Activated CD4-positive, alpha-beta memory T cell treated with anti-CD3 and anti-CD28 coated beads, Interleukin-2, amount 10 ng/mL, durations not matched to agents 7 days and 5 days (primary cell): ENCODE measurements around the gene SLC16A10. TPM values are rescaled to one million over a fixed set of nuclear protein-coding genes. Genes with fewer than 3 reads are reported as not detected.

Experiments
- CTCF ChIA-PET: fragments of 350-600 bp; sonication (Branson Sonifier 250); formaldehyde crosslinking; loops from one replicate; lab custom pipeline; 2021; ENCODE audit warnings: antibody characterized with exemption, inconsistent platforms; lab: Charles Lee
- POLR2A ChIA-PET: fragments of 350-600 bp; sonication (Branson Sonifier 250); formaldehyde crosslinking; loops from one replicate; lab custom pipeline; 2021; ENCODE audit warnings: antibody characterized with exemption; lab: Charles Lee
- DNase-seq: peaks from one replicate; pipeline ENCODE4 v3.0.0-alpha.2; 2020
- H3K27ac Mint-ChIP-seq: one replicate; pipeline ENCODE4 v1.8.0; 2021; ENCODE audit warnings: mild to moderate bottlenecking, mixed read lengths
- H3K27me3 Mint-ChIP-seq: one replicate; pipeline ENCODE4 v1.8.0; 2021; ENCODE audit warnings: mixed read lengths
- H3K36me3 Mint-ChIP-seq: one replicate; pipeline ENCODE4 v1.8.0; 2021; ENCODE audit warnings: low read depth, mixed read lengths
- H3K4me1 Mint-ChIP-seq: one replicate; pipeline ENCODE4 v1.8.0; 2021; ENCODE audit warnings: mixed read lengths
- H3K4me3 Mint-ChIP-seq: one replicate; pipeline ENCODE4 v1.8.0; 2021; ENCODE audit warnings: mild to moderate bottlenecking, mixed read lengths
- H3K9me3 Mint-ChIP-seq: one replicate; pipeline ENCODE4 v1.8.0; 2021; ENCODE audit warnings: mixed read lengths
- total RNA-seq, 2 experiments: library from RNA; stranded (reverse); gene quantifications; one replicate each; pipeline ENCODE4 v1.2.3, GENCODE V29; 2021

Gene SLC16A10
- total RNA-seq, 2 experiments from 2014 or later: 1.2 to 1.4 TPM

DNA sequence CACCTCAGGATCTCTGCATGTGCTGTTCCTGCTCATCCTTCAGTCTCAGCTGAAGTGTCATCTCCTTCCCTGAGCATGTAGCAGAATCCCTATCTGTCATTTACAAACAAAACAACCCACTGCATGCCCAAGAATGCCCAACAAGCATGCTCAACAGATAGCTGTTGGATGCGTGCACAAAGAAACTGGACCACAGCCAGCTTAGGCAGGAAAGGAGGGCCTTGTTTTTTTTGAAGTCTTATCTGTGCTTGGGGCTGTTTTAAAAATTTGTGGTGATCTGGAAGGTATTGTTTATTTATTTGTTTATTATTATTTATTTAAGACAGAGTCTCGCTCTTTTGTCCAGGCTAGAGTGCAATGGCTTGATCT lies 18.5 kb upstream of the SLC16A10 start:
- Mint-ChIP-seq H3K27me3 (peaks cover 30% of the 10 kb centered on the region), H3K36me3 (no peaks in the 10 kb centered on the region), H3K27ac (no peak overlapping the region), H3K9me3 (peaks cover 4% of the 10 kb centered on the region), H3K4me3 (no peak overlapping the region), H3K4me1 (no peaks in the 10 kb centered on the region)
- DNase-seq: no peak
- ChIA-PET POLR2A (no interaction called here), CTCF (interaction anchor here (4.5 kb wide), 1 partner anchor 10 kb away, joined by 20 read pairs; no protein-coding TSS in a partner anchor)

GRCh38 chr6:111069382-111070104 lies 17.8 kb upstream of the SLC16A10 start:
- Mint-ChIP-seq H3K4me3 (no peak overlapping the region), H3K27ac (no peak overlapping the region), H3K4me1 (no peaks in the 10 kb centered on the region), H3K27me3 (peaks cover 28% of the 10 kb centered on the region), H3K36me3 (no peaks in the 10 kb centered on the region), H3K9me3 (no peaks in the 10 kb centered on the region)
- ChIA-PET POLR2A (no interaction called here), CTCF (interaction anchor here (4.5 kb wide), 1 partner anchor 11 kb away, joined by 20 read pairs; no protein-coding TSS in a partner anchor)
- DNase-seq: no peak

GRCh38 chr6:111070105-111071005 lies 16.9 kb upstream of the SLC16A10 start:
- POLR2A ChIA-PET: no interaction called here
- CTCF ChIA-PET: interaction anchor here (4.5 kb wide), 1 partner anchor 12 kb away, joined by 20 read pairs; no protein-coding TSS in a partner anchor
- H3K27me3 Mint-ChIP-seq: peaks cover 33% of the 10 kb centered on the region
- no peaks in the 10 kb centered on the region for H3K9me3 Mint-ChIP-seq
- H3K4me3 Mint-ChIP-seq: no peak overlapping the region
- DNase-seq: no peak
- H3K4me1 Mint-ChIP-seq: no peaks in the 10 kb centered on the region
- H3K27ac Mint-ChIP-seq: no peak overlapping the region
- H3K36me3 Mint-ChIP-seq: no peaks in the 10 kb centered on the region

GRCh38 chr6:111072801-111073360 lies 14.4 kb upstream of the SLC16A10 start:
- DNase-seq: no peak
- H3K9me3 Mint-ChIP-seq: no peaks in the 10 kb centered on the region
- ChIA-PET CTCF (interaction anchor here (0.6 kb wide), 1 partner anchor 15 kb away, joined by 3 read pairs; no protein-coding TSS in a partner anchor), POLR2A (no interaction called here)
- H3K27me3 Mint-ChIP-seq: peaks cover 31% of the 10 kb centered on the region
- H3K36me3 Mint-ChIP-seq: no peaks in the 10 kb centered on the region
- H3K4me3 Mint-ChIP-seq: no peak overlapping the region
- no peaks in the 10 kb centered on the region for H3K4me1 Mint-ChIP-seq
- H3K27ac Mint-ChIP-seq: no peak overlapping the region

- no peak overlapping the region for H3K27ac Mint-ChIP-seq
- DNase-seq: no peak
- H3K27me3 Mint-ChIP-seq: peaks cover 26% of the 10 kb centered on the region
- ChIA-PET POLR2A (no interaction called here), CTCF (no interaction called here)
- no peaks in the 10 kb centered on the region for H3K36me3 Mint-ChIP-seq
- no peaks in the 10 kb centered on the region for H3K4me1 Mint-ChIP-seq
- H3K9me3 Mint-ChIP-seq: no peaks in the 10 kb centered on the region
- no peak overlapping the region for H3K4me3 Mint-ChIP-seq
These were observed 13.0 kb upstream of the SLC16A10 start for GRCh38 chr6:111074311-111074710.

DNA sequence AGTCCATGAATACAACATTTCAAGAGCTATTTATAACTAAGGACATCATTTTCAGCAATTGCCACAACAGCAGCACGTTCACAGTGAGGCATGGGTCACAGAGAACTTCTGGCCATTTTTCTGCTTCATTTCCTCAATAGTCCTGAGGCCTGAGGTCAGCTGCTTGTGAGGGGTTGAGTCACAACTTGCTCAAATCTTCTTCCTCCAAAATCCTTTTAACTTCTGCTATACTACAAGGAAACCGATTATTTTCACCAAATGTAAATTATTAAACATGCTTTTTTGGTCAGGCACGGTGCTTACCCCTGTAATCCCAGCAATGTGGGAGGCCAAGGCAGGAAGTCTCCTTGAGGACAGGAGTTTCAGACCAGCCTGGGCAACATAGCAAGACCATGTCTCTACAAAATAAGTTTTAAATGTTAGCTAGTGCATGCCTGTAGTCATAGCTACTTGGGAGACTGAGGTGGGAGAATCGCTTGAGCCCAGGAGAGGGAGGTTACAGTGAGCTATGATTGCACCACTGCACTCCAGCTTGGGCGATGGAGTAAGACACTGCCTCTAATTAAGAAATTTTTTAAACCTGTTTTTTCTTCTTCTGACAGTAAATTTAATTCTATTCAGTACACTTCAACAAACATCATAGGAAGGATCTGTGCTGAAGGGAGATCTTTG lies 11.1 kb upstream of the SLC16A10 start:
- Mint-ChIP-seq H3K36me3 (no peaks in the 10 kb centered on the region), H3K4me3 (no peak overlapping the region), H3K27me3 (peaks cover 20% of the 10 kb centered on the region), H3K4me1 (no peaks in the 10 kb centered on the region), H3K9me3 (no peaks in the 10 kb centered on the region), H3K27ac (no peak overlapping the region)
- ChIA-PET CTCF (no interaction called here), POLR2A (no interaction called here)
- no peak for DNase-seq

- DNase-seq: no peak
- H3K4me1 Mint-ChIP-seq: no peaks in the 10 kb centered on the region
- ChIA-PET POLR2A (no interaction called here), CTCF (no interaction called here)
- peaks cover 9% of the 10 kb centered on the region for H3K27me3 Mint-ChIP-seq
- H3K27ac Mint-ChIP-seq: no peak overlapping the region
- no peaks in the 10 kb centered on the region for H3K9me3 Mint-ChIP-seq
- H3K36me3 Mint-ChIP-seq: no peaks in the 10 kb centered on the region
- no peak overlapping the region for H3K4me3 Mint-ChIP-seq
These were observed 6.6 kb upstream of the SLC16A10 start for GRCh38 chr6:111080698-111081097.

DNA sequence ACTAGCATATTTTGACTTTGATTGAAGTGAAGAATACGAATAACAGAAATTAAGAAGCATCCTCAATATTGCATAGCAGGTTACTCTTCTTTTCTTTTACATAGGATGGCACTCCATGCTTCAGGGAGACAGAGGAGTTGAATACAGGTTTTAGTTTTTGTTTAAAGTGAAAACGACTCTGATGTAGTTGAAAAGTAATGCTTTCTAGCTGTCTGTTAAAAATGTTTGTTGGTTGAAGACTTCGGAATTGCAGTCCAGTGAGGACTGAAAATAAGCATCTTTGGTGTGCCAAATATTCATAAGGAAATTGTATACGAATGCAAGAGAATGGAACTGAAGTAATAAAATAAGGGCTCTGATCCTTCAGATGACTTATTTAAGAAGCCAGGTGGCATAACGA lies 618 bp upstream of the SLC16A10 start:
- peaks cover 20% of the 10 kb centered on the region for H3K4me1 Mint-ChIP-seq
- no peaks in the 10 kb centered on the region for H3K36me3 Mint-ChIP-seq
- no peak for DNase-seq
- no peak overlapping the region for H3K27ac Mint-ChIP-seq
- peak overlapping the region; percentile 63 for H3K4me3 Mint-ChIP-seq
- peaks cover 43% of the 10 kb centered on the region for H3K27me3 Mint-ChIP-seq
- POLR2A ChIA-PET: no interaction called here
- H3K9me3 Mint-ChIP-seq: no peaks in the 10 kb centered on the region
- CTCF ChIA-PET: no interaction called here

DNA sequence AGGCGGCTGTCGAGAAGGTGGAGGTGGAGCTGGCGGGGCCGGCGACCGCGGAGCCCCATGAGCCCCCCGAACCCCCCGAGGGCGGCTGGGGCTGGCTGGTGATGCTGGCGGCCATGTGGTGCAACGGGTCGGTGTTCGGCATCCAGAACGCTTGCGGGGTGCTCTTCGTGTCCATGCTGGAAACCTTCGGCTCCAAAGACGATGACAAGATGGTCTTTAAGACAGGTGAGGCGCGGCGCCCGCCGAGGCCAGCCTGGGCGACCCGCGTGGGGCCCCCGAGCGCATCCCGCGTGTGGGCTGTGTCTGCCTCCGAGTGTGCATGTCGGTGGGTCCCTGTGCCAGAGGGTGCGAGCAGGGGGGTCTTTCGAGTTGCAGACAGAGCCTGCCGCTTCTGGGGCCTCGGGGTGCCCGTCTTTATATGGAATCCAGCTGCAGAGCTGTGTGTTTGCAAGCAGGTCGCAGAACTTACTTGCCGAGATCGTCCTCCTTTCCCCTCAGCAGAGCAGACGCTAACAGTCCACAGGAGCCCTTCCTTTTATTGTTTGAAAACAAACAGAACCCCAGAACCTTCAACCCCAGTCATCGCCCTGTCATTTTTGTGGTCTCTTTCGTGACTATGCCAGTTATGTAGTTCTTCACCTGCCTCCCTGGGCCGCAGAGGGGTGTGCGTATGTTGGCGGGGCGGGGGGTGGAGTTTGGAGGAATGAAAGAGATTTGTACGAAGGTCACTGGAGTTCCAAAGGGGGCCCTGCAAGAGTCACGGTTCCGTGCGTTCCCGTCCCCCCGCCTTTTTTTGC lies 766 bp downstream of the SLC16A10 start:
- Mint-ChIP-seq H3K27me3 (peaks cover 41% of the 10 kb centered on the region), H3K27ac (no peak overlapping the region), H3K4me3 (peak overlapping the region; percentile 75), H3K36me3 (no peaks in the 10 kb centered on the region), H3K4me1 (peaks cover 20% of the 10 kb centered on the region), H3K9me3 (no peaks in the 10 kb centered on the region)
- ChIA-PET POLR2A (no interaction called here), CTCF (no interaction called here)
- DNase-seq: peak; percentile 47

- CTCF ChIA-PET: no interaction called here
- POLR2A ChIA-PET: no interaction called here
- no peaks in the 10 kb centered on the region for H3K9me3 Mint-ChIP-seq
- H3K27ac Mint-ChIP-seq: no peak overlapping the region
- H3K27me3 Mint-ChIP-seq: peaks cover 38% of the 10 kb centered on the region
- peak overlapping the region; percentile 75 for H3K4me3 Mint-ChIP-seq
- no peaks in the 10 kb centered on the region for H3K36me3 Mint-ChIP-seq
- no peak for DNase-seq
- peaks cover 20% of the 10 kb centered on the region for H3K4me1 Mint-ChIP-seq
These were observed 1.3 kb downstream of the SLC16A10 start for GRCh38 chr6:111088668-111089003.

DNA sequence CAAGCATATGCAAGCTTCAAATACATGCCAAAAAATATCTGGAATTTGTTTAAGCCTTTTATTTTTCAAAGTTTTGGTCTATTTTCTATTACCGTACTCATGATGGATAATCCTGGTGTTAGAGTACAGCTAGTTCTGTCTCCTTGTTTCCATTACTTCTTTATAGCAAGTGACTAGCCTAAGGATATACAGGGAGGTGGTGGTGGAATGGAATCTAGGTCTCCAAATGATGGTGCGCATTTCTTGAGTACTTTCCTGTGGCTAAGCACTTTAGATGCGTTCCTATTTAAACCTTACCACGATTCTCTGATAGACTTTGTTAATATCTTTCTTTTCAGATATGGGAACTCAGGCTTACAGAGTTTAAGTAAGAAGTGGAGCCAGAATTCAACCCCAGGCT lies 3.5 kb downstream of the SLC16A10 start:
- ChIA-PET CTCF (no interaction called here), POLR2A (interaction anchor here (1.0 kb wide), 1 partner anchor 60 kb away, joined by 3 read pairs; no protein-coding TSS in a partner anchor)
- H3K4me3 Mint-ChIP-seq: no peak overlapping the region

GRCh38 chr6:111091987-111092386 lies 4.7 kb downstream of the SLC16A10 start:
- POLR2A ChIA-PET: no interaction called here
- H3K27ac Mint-ChIP-seq: no peak overlapping the region
- no peaks in the 10 kb centered on the region for H3K9me3 Mint-ChIP-seq
- peaks cover 11% of the 10 kb centered on the region for H3K4me1 Mint-ChIP-seq
- CTCF ChIA-PET: no interaction called here
- H3K4me3 Mint-ChIP-seq: no peak overlapping the region
- DNase-seq: no peak
- H3K36me3 Mint-ChIP-seq: no peaks in the 10 kb centered on the region
- peaks cover 29% of the 10 kb centered on the region for H3K27me3 Mint-ChIP-seq

More for the DNA sequence above, 3.5 kb downstream of the SLC16A10 start:
- Mint-ChIP-seq H3K4me1 (peaks cover 20% of the 10 kb centered on the region), H3K36me3 (no peaks in the 10 kb centered on the region), H3K27me3 (peaks cover 41% of the 10 kb centered on the region), H3K9me3 (no peaks in the 10 kb centered on the region), H3K27ac (no peak overlapping the region)
- no peak for DNase-seq
